ENCODE results near the gene C2orf78. TPM values are rescaled to one million over a fixed set of nuclear protein-coding genes. Genes with fewer than 3 reads are reported as not detected.

Gene C2orf78
- total RNA-seq, 1 experiment from 2014 or later = 0.39 TPM

DNA sequence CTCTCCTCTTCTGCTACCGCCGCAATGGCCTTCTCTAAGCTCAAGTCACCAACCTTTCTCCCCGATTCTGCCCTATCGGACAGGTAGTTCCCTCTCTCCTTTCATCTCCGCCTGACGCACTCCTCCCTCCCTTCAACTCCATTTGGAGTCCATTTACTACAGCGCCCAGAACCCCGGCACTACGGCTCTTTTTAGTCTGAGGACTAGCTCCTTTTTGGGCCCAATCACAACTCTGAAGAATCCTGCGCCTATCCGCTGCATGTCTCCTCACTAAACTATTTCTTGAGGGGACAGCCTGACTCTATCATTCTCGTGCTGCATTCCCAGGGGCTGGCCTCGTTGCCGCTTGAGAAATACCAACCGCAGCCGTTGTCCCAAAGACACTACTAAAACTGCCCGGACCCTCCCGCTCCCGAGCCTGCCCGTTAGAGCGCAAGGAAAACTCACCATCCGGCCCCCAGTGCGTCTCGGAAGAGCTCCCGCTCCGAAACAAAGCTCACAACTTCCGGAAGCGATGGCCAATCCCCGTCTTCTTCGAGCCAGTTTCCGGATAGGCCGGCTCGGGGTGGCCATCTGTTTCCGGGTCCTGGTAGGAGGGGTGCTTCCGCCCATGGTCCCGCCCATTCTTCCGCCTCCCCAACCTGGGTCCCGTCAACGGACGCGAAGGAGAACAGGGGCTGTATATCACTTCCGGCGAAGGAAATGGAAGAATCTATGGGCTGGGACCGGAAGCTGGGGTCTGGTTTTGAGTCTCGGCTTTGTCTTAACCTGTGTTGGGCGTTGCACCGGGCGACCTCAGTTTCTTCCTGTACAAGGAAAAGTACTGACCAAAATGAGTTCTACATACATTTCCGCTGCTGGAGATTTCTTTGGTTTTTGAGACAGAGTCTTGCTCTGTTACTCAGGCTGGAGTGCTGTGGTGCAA is 46.9 kb upstream of the C2orf78 start, which contains the start of gene TPRKB (continued):
- no peak for TF ChIP-seq CBFB (CRISPR knock-in tag; IDR thresholded peaks at IDR 0.05; ENCODE audit: low read depth)
- TF ChIP-seq FOXP1 (CRISPR knock-in tag; IDR thresholded peaks at IDR 0.05; ENCODE audit: borderline replicate concordance) = no peak
- no peak for TF ChIP-seq USF2 (CRISPR knock-in tag; IDR thresholded peaks at IDR 0.05)
- TF ChIP-seq CTCF (IDR thresholded peaks at IDR 0.05) = no peak
- no peak for TF ChIP-seq RELA (CRISPR knock-in tag; IDR thresholded peaks at IDR 0.05; ENCODE audit: borderline replicate concordance)
- TF ChIP-seq, protein P1, sequence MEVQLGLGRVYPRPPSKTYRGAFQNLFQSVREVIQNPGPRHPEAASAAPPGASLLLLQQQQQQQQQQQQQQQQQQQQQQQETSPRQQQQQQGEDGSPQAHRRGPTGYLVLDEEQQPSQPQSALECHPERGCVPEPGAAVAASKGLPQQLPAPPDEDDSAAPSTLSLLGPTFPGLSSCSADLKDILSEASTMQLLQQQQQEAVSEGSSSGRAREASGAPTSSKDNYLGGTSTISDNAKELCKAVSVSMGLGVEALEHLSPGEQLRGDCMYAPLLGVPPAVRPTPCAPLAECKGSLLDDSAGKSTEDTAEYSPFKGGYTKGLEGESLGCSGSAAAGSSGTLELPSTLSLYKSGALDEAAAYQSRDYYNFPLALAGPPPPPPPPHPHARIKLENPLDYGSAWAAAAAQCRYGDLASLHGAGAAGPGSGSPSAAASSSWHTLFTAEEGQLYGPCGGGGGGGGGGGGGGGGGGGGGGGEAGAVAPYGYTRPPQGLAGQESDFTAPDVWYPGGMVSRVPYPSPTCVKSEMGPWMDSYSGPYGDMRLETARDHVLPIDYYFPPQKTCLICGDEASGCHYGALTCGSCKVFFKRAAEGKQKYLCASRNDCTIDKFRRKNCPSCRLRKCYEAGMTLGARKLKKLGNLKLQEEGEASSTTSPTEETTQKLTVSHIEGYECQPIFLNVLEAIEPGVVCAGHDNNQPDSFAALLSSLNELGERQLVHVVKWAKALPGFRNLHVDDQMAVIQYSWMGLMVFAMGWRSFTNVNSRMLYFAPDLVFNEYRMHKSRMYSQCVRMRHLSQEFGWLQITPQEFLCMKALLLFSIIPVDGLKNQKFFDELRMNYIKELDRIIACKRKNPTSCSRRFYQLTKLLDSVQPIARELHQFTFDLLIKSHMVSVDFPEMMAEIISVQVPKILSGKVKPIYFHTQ (CRISPR knock-in tag; IDR thresholded peaks at IDR 0.05) = peak; percentile 48; the same call in 1 of the 2 replicates
- no peak for TF ChIP-seq ATF1 (CRISPR knock-in tag; IDR thresholded peaks at IDR 0.05)
- TF ChIP-seq PRDM15 (CRISPR knock-in tag; IDR thresholded peaks at IDR 0.05) = no peak
- peak; percentile 57; the same call in 1 of the 2 replicates for TF ChIP-seq NFYB (CRISPR knock-in tag; conservative IDR thresholded peaks at IDR 0.05; ENCODE audit: low read depth)
- TF ChIP-seq MYBL2 (CRISPR knock-in tag; IDR thresholded peaks at IDR 0.05) = no peak
- TF ChIP-seq MXD4 (CRISPR knock-in tag; IDR thresholded peaks at IDR 0.05; ENCODE audit: borderline replicate concordance) = no peak
- TF ChIP-seq ZBTB43 (CRISPR knock-in tag; IDR thresholded peaks at IDR 0.05) = no peak
- TF ChIP-seq NFE2L1 (CRISPR knock-in tag; IDR thresholded peaks at IDR 0.05) = no peak
- TF ChIP-seq EMX1 (CRISPR knock-in tag; IDR thresholded peaks at IDR 0.05) = no peak
- TF ChIP-seq SMAD3 (CRISPR knock-in tag; IDR thresholded peaks at IDR 0.05; ENCODE audit: borderline replicate concordance) = no peak
- TF ChIP-seq CREB1 (CRISPR knock-in tag; IDR thresholded peaks at IDR 0.05) = no peak
- peak; percentile 85 for TF ChIP-seq FOXK1 (CRISPR knock-in tag; IDR thresholded peaks at IDR 0.05)
- TF ChIP-seq TP53 (CRISPR knock-in tag; IDR thresholded peaks at IDR 0.05) = no peak
- peak; percentile 95 for TF ChIP-seq SP1 (CRISPR knock-in tag; conservative IDR thresholded peaks at IDR 0.05)
- TF ChIP-seq NR1H2 (CRISPR knock-in tag; IDR thresholded peaks at IDR 0.05) = no peak
- no peak for TF ChIP-seq ELF4 (CRISPR knock-in tag; IDR thresholded peaks at IDR 0.05; ENCODE audit: low read depth)
- no peak for TF ChIP-seq USF1 (CRISPR knock-in tag; IDR thresholded peaks at IDR 0.05)
- TF ChIP-seq, protein P2, sequence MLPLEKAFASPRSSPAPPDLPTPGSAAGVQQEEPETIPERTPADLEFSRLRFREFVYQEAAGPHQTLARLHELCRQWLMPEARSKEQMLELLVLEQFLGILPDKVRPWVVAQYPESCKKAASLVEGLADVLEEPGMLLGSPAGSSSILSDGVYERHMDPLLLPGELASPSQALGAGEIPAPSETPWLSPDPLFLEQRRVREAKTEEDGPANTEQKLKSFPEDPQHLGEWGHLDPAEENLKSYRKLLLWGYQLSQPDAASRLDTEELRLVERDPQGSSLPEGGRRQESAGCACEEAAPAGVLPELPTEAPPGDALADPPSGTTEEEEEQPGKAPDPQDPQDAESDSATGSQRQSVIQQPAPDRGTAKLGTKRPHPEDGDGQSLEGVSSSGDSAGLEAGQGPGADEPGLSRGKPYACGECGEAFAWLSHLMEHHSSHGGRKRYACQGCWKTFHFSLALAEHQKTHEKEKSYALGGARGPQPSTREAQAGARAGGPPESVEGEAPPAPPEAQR (CRISPR knock-in tag; IDR thresholded peaks at IDR 0.05) = peak; percentile 89
- TF ChIP-seq HMGXB4 (CRISPR knock-in tag; IDR thresholded peaks at IDR 0.05) = no peak
- TF ChIP-seq PRRX2 (CRISPR knock-in tag; IDR thresholded peaks at IDR 0.05) = no peak
